HTERT RPE-1 (cell line): Measurements from ENCODE around the gene IQGAP2.
"Not testable (repeated sequence)": the region's sequence is repeated elsewhere in the genome, so short reads cannot be mapped to it uniquely, and the experiment has no call there.

Experiments
- in situ Hi-C: fragments of 300-500 bp; cut with MboI; formaldehyde crosslinking; loops from 4 replicates; pipeline ENCODE4 v1.14.3; 2020; ENCODE audit warnings: low sequenced_read_pairs

IQGAP2 gene, protein sequence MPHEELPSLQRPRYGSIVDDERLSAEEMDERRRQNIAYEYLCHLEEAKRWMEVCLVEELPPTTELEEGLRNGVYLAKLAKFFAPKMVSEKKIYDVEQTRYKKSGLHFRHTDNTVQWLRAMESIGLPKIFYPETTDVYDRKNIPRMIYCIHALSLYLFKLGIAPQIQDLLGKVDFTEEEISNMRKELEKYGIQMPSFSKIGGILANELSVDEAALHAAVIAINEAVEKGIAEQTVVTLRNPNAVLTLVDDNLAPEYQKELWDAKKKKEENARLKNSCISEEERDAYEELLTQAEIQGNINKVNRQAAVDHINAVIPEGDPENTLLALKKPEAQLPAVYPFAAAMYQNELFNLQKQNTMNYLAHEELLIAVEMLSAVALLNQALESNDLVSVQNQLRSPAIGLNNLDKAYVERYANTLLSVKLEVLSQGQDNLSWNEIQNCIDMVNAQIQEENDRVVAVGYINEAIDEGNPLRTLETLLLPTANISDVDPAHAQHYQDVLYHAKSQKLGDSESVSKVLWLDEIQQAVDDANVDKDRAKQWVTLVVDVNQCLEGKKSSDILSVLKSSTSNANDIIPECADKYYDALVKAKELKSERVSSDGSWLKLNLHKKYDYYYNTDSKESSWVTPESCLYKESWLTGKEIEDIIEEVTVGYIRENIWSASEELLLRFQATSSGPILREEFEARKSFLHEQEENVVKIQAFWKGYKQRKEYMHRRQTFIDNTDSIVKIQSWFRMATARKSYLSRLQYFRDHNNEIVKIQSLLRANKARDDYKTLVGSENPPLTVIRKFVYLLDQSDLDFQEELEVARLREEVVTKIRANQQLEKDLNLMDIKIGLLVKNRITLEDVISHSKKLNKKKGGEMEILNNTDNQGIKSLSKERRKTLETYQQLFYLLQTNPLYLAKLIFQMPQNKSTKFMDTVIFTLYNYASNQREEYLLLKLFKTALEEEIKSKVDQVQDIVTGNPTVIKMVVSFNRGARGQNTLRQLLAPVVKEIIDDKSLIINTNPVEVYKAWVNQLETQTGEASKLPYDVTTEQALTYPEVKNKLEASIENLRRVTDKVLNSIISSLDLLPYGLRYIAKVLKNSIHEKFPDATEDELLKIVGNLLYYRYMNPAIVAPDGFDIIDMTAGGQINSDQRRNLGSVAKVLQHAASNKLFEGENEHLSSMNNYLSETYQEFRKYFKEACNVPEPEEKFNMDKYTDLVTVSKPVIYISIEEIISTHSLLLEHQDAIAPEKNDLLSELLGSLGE (N-terminal part only)

DNA sequence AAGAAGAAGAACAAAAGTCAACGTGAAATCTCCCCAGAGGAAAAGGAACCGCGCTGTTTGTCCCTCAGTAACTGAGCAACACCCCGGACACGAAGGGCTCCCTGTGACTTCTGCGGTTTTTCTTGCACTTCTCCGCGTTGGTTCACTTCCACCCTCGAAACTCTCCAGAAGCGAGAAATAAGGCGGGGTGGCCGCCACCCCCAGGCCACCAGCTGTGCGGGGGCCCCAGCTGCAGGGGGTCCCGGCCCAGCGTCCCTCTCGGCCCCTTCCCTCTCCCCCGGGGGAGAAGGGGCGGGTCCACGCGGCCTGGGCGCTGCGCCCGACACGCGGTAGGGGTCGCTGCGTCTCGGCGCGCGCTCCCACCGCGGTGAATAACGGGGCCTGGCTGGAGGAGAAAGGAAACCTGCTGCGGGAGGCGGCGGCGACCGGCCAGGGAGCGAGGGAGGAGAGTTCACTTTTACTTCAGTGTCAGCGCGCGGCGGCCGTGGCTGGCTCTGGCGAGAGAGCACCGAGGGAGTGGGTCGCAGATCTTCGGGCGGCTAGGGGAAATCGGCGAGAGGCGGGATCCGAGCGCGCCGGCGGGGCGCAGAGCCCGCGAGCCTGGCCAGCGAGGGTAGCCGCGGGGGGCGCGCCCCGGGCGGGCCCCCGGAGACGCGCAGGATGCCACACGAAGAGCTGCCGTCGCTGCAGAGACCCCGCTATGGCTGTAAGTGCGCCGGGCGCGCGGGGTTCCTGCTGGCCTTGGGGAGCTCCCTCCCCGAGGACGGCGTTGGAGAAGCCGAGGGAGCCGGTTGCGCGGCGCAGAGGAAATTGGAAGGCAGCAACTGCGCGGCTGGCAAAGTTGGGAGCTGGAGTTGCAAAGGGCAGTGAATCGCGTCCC is at the start of gene IQGAP2:
IQGAP2 (plus strand) TSS at position 400 of the 880 bp plus-strand sequence; CDS start at position 661, 261 bp downstream.
- in situ Hi-C loops, result no loop called here

DNA sequence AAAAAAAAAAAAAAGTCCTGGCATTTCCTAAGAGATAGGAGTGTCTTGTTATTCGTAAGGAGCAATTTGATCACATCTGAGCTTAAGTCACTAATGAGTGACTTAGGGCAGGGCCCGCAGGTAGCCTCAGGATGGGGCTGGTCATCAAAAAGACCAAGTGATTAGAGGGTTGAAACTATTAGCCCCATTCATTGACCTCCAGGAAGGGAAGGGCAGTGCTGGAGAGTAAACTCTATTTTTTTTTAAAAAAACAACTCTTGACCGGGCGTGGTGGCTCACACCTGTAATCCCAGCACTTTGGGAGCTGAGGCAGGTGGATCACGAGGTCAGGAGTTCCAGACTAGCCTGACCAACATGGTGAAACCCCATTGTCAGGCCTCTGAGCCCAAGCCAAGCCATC is 46.2 kb upstream of the IQGAP2 start:
- in situ Hi-C loops, result no loop called here

DNA sequence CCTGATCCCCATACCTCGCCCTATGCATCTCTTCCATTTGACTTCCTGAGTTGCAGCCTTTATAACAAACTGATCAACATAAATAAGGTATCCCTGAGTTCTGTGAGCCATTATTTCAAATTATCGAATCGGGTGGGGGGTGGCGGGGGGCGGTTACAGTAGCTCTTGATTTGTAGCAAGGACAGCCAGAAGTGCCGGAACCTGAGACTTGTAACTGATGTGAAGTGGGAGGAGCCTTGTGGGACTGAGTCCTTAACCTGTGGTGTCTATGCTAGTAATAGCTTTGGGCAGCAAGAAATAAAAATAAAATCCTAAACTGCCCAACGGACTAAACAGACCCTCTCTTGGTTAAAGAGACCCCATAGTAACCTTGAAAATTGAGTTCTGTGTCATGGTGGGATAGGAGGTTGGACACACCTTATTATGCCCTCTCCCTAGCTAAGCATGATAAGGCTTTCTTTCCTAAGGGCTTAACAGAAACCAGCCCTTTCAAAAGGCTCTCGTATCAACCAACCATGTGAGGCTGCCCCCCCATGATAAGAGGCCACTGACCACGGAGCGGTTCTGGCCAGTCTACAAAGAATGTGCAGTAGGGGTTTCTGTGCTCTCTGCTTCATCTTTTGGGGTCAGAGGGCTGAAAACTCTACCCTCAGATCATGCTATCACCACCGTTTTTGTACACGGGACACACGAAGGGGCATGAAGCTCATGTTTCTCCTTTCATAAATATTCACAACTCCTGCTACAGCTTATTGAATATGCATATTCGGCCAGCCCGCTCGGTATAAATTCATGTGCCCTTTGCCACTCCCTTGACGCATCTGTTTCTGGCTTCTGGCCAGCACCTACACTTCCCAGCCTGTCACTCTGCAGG is 39.5 kb upstream of the IQGAP2 start:
- in situ Hi-C loops, result no loop called here

DNA sequence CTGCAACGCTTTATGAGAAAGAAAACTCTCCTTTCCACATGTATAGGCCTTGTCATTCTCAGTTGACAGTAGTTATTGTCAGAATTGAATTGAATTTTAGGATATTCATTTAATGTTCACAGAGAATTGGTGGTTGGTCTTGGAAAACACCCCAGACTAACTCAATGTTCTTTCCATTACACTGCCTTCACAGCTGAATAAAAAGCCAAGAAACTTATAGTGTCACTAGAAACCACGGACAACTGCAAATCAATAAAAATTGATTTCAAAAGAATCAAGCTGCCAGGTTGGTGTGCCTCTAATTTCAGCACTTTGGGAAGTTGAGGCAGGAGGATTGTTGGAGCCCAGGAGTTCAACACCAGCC is 38.9 kb upstream of the IQGAP2 start:
- in situ Hi-C loops, result no loop called here

DNA sequence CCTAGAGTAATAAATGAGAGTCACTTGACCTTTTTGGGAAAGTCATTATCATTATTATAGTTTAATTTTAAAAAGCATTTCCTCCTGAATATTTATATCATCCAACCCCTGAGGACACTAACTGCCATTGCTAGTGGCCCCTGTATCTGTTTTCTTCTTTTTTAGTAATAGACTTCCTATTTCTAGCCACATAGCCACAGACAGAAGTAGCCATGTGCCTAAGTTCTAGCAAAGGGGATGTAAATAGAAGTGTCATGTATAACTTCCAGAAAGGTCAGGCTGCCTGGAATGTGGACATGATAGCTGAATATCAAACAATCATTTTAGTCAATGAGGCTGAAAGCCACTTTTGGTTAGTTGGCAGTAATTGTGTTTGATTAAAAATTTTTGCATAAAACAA is 37.5 kb upstream of the IQGAP2 start:
- in situ Hi-C loops, result no loop called here

DNA sequence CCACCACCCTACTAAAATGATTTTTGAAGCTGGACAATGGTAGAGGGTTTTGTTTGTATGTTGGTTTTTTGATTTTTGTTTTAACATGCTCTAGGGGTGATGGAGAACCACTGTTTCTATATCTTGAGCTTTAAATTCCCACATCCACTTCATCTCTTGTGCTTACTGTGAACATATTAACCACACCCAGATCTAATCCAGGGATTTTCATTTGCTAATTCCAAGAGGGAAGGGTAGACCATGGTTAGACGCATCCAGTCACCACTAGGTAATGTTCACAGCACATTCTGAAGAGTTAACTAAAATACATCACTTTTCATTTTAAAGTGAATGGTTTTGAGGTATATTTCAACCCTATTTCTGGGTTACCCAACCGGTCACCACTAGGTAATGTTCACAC is 36.5 kb upstream of the IQGAP2 start:
- in situ Hi-C loops, result no loop called here

DNA sequence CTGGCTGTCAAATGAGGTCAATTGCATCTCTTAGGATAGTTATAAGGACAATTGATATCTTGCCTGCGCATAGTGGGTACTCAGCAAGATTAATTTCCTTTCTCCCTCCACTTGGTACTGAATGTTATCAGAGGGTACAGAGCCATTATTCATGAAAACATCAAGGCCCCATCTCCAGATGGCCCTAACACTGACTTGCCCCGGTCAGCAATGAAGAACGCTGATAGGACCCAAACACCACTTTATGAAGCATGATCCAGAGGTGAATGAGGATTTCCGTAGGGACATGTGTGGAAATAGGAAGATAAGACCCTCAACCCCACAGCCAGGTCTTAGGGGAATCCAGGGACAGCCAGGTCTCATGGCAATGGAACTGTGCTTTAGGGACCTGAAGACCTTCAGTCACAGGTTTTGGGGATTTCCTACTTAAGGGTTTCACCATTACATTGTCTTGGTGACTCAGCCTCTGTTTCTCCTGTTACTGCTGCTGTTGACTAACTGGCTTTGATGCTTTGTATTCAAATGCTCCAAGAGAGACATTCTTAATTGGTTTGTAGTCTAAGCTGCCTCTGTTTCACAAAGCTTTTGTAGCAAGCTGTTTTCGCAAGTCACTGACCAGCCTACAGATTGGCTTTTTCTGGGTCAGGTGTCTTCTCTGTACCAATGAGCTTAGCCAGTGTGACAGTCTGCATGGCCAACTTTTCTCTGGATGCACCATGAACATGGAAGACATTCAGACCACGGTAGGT is 35.3 kb upstream of the IQGAP2 start:
- in situ Hi-C loops, result no loop called here

DNA sequence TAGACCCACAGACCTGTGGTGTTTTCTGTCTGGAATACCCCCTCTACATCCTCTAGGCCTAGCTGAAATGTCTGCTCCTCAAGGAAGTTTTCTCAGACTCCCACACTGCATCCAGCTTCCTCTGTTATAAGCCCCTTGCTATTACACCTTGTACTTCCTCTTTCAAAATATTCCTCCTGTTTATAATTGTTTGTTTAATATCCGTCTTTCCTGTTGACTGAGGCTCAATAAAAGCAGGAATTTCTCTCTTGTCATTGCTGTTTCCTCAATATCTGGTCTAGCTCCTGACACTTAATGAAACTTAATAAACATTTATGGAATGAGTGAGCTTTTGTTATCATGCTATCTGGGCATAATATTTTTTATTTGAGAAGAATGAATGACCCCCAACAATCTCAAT is 34.1 kb upstream of the IQGAP2 start:
- in situ Hi-C loops, result no loop called here

DNA sequence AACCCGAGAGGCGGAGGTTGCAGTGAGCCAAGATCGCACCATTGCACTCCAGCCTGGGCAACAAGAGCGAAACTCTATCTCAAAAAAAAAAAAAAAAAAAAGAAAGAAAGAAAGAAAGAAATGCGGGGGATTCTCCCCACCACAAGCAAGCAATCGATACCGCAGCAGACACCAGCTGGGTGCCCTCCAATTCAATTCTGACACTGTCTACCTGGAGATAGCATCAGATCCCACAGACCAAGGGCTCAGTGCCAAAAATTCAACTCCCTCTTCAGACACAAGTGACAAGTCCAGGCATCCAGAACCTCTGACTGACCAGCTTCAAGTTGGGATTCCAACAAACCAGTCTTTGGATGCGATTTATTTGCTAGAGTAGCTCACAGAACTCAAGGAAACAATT is 33.4 kb upstream of the IQGAP2 start:
- in situ Hi-C loops, result not testable (repeated sequence)

DNA sequence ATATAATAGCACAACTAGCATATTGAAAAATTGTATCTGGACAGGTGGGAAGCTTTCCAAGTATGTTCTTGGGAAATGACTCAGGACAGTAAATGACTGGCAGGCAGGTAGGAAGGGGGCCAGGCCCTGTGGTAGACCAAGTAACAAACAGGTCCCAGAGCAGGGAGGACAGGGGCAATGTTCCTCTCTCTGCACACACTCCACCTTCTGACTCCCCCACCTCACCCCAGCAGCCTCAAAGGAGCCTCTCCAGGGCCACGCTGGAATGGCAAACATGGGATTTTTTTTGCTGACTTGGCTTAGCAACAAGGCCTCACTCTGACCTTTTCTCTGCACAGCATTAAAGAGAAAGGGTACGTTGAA is 31.1 kb upstream of the IQGAP2 start:
- in situ Hi-C loops, result no loop called here

DNA sequence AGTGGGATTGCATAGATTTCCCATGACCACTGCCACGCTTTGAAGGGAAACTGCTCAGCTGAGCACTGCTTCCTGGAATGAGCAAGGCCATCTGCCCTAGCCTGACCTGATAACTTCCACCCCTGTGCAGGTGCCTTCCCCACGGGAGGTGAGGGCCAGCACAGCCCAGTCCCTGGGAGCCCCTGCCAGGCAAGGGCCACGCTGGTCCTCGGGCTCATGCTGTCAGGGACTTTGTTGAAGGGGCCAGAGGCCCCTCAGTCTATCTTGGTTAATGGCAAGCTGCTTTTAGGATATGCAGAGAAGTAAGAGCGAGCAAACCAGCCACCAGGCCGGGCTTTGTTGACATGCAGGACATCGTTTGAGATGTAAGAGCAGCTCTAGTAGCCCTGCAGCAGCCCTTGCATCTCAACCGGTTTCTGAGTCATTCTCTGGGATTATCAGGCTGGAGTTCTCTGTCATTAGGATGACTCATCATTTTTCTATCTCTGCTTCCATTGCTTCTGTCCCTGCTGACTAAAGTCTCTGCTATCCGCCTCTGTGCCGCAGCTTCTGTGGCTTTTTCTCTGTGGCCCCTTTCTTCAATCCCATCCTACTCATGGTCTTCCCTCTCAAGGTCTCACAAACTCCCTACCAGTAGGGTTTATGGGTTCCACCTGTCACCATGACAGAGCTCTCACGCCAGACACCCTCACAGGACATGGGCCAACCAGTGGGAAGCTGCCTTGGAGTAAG is 30.6 kb upstream of the IQGAP2 start:
- in situ Hi-C loops, result no loop called here

DNA sequence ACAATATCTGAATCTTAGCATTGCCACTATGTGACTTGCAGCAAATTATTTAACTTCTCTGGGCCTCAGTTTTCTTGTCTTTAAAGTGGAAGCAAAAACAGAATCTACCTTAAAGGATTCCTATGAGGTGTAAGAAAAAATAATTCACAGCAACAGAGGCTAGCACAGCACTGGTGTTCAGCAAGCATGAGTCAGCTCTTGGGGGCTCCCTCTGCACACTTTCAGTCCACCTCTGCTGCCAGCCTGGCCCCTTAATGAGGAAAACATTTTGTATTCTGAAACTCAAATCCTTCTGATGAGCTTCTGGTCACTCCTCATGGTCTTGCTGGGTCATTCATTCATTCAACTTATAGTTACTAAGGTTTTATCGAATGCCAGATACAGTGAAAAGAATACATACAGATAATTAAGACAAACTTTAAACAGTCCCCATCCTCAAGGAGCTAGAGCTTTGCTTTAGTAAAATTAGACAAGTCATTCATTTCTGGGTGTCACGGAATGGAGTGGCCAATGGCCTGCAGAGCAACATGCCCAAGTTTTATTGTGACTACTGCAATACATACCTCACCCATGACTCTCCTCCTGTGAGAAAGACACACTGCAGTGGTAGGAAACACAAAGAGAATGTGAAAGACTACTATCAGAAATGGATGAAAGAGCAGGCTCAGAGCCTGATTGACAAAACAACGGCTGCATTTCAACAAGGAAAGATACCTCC is 26.8 kb upstream of the IQGAP2 start:
- in situ Hi-C loops, result no loop called here

DNA sequence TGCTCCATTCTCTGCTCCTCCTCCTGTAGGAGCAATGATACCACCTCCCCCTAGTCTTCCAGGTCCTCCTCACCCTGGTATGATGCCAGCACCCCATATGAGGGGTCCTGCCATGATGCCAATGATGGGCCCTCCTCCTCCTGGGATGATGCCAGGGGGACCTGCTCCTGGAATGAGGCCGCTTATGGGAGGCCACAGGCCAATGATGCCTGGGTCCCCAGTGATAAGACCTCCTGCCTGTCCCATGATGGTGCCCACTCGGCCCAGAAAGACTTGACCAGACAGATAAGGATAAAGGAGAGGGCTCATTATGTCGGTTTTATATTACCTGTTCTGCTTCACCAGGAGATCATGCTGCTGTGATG is 26.2 kb upstream of the IQGAP2 start:
- in situ Hi-C loops, result no loop called here

DNA sequence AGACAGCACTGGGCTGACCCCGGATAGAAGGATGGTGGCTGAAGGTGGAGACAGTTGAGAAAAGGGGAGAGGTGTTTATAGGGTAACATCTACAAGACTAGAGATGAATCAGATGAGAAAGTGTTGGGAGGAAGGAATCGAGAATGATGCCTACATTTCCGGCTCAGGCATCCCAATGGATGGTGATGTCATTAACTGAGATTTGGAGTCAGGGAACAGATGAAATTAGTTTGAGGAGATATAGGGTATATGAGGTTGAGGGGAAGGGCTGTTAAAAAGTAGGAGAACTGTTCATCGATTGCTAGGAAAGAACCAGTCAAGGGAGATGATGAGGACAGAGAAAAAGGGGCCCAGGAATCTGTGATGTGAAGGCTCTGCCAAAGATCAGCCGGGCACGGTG is 24.7 kb upstream of the IQGAP2 start:
- in situ Hi-C loops, result no loop called here

DNA sequence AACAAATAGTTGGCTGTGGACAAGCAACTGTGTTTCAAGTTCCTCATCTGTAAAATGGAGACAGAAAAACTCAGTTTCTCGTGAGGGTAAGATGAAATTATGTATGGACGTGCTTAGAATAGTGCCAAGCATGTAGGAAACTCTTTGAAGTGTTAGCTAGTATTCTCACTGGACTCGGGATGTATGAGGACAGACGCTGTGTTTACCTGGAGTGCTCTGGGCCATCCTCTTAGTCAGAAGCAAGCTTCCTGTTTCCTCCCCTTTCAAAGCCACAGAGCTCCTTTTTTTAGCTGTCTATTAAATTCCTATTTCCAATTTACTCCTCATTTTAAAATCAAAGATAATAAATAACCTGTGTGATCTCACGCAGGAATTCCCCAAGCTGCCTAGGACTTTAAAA is 23.8 kb upstream of the IQGAP2 start:
- in situ Hi-C loops, result no loop called here

DNA sequence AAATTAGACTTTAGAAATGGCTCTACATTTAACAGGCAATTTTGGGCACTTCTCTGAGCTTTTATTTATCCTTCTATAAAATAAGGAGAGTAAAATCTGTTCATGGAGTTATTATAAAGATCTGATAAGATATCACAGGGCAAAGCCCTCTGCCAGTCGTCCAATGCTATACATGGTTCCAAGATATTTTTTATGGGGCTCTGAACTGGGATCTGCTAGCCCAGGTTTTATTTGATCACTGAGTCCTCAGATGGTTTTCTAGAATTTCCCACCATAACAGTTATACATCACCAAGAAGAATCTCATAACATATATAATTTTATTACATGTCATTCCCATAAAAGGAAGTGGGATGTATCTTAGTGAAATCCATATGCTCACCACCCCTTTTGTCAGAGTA is 23.2 kb upstream of the IQGAP2 start:
- in situ Hi-C loops, result no loop called here

DNA sequence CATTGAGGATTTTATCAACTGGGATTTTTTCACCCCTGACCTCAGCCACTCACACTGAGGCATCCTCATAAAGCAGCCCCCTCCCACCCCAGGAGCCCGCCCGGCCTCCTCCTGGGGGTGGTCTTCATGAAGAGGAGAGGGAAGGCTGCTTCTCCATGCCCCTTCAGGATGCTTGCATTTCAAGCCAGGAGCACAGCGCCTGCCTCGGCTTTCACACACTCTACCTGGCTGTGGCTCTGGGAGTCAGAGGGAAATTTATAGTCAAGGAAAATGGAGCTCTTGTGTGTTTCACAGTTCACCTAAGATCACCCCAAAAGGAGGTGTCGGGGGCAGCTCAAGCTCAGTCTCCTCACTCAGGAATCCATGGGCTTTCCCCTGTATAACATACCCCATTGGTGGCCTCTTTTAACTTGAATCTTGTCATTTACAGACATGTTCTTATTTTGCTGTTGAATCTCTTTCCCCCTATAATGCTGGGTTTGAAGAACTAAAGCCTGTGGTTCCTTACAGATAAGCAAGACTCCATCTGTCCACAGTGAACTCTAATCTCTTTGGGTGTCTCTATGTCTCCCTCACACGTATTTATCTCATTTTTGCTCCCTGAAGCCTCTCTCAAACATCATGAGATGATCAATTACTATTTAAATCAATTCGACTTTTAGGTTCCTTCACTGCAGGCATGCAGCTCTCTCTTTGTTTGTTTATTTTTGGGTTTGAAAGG is 22.6 kb upstream of the IQGAP2 start:
- in situ Hi-C loops, result no loop called here
